Measurements from ENCODE around the gene PAGE5.

- TF ChIP-seq SP1 (IDR thresholded peaks at IDR 0.05) = no peak
- TF ChIP-seq LEF1 (IDR thresholded peaks at IDR 0.05; ENCODE audit: borderline replicate concordance) = no peak
- TF ChIP-seq FOXM1 (IDR thresholded peaks at IDR 0.05; ENCODE audit: borderline replicate concordance) = no peak
- no peak for TF ChIP-seq FOXK2 (IDR thresholded peaks at IDR 0.05)
- no peak for TF ChIP-seq NFRKB (IDR thresholded peaks at IDR 0.05)
- TF ChIP-seq TARDBP (IDR thresholded peaks at IDR 0.05) = no peak
- TF ChIP-seq SUZ12 (IDR thresholded peaks at IDR 0.05) = no peak
- TF ChIP-seq L3MBTL2 (conservative IDR thresholded peaks at IDR 0.05) = no peak
- TF ChIP-seq FOXA1 (IDR thresholded peaks at IDR 0.05) = no peak
- TF ChIP-seq ZNF384 (IDR thresholded peaks at IDR 0.05) = no peak
These were observed at the start of gene PAGE5 for GRCh38 chrX:55220119-55220794.
